Nephron progenitor cell (in vitro differentiated cells): ENCODE measurements around the gene ST6GALNAC3.

Experiments used
- DNase-seq: peaks from one replicate; pipeline ENCODE4 v3.0.0; 2021
- H3K27ac Mint-ChIP-seq: 2 replicates; pipeline ENCODE4 v1.8.0; 2021; ENCODE audit warnings: mild to moderate bottlenecking, moderate library complexity, mixed read lengths
- H3K27me3 Mint-ChIP-seq: 2 replicates; pipeline ENCODE4 v1.8.0; 2021; ENCODE audit warnings: mild to moderate bottlenecking, low read depth, mixed read lengths; ENCODE audit not compliant: poor library complexity
- H3K36me3 Mint-ChIP-seq: 2 replicates; pipeline ENCODE4 v1.8.0; 2021; ENCODE audit warnings: low read depth, mixed read lengths
- H3K4me1 Mint-ChIP-seq: 2 replicates; pipeline ENCODE4 v1.8.0; 2021; ENCODE audit warnings: mixed read lengths
- H3K4me3 Mint-ChIP-seq: 2 replicates; pipeline ENCODE4 v1.8.0; 2021; ENCODE audit warnings: mild to moderate bottlenecking, moderate library complexity, mixed read lengths
- H3K9me3 Mint-ChIP-seq: 2 replicates; pipeline ENCODE4 v1.8.0; 2021; ENCODE audit warnings: mild to moderate bottlenecking, moderate library complexity, mixed read lengths
- TF ChIP-seq, protein P1 (sequence below): fragments of 200-600 bp; sonication (generic); IDR thresholded peaks from 2 replicates; pipeline ENCODE4 v1.5.0; 2021; ENCODE audit warnings: antibody characterized with exemption

Gene ST6GALNAC3

DNA sequence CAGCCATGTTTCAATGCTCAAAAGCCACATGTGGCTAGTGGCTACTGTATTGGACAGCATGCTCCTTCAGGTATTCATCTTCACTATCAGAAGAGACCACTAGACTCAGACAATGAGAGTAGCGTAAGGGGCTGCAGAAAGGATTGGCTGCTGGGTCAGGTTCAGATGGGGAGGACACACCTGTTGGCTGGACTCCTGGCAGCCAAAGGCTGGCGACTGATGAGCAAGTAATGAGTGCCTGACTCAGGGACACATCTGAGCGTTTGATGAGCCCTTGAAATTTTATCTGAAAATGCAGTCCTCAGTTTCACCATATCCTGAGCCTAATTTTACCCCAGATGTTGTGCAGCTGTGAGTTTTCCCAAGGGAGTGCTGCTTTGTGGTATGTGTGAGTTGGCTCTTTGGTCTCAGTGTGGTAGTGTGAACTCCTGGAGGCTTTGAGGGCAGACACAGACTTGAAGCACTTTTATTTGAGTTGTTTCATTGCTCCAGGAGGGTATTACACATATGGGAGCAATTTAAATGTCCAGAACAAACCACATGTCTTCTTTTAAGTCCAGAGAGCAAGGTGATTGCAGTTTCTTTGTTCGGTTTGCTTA is 9.6 kb downstream of the ST6GALNAC3 start:
- peaks cover 66% of the 10 kb centered on the region for H3K4me1 Mint-ChIP-seq
- TF ChIP-seq, protein P1, sequence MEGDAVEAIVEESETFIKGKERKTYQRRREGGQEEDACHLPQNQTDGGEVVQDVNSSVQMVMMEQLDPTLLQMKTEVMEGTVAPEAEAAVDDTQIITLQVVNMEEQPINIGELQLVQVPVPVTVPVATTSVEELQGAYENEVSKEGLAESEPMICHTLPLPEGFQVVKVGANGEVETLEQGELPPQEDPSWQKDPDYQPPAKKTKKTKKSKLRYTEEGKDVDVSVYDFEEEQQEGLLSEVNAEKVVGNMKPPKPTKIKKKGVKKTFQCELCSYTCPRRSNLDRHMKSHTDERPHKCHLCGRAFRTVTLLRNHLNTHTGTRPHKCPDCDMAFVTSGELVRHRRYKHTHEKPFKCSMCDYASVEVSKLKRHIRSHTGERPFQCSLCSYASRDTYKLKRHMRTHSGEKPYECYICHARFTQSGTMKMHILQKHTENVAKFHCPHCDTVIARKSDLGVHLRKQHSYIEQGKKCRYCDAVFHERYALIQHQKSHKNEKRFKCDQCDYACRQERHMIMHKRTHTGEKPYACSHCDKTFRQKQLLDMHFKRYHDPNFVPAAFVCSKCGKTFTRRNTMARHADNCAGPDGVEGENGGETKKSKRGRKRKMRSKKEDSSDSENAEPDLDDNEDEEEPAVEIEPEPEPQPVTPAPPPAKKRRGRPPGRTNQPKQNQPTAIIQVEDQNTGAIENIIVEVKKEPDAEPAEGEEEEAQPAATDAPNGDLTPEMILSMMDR, result no peak
- peak overlapping the region; percentile 12 for H3K27ac Mint-ChIP-seq
- no peak overlapping the region for H3K4me3 Mint-ChIP-seq
- peaks cover 3% of the 10 kb centered on the region for H3K27me3 Mint-ChIP-seq
- no peak for DNase-seq
- H3K9me3 Mint-ChIP-seq, result no peaks in the 10 kb centered on the region
- peaks cover 5% of the 10 kb centered on the region for H3K36me3 Mint-ChIP-seq

DNA sequence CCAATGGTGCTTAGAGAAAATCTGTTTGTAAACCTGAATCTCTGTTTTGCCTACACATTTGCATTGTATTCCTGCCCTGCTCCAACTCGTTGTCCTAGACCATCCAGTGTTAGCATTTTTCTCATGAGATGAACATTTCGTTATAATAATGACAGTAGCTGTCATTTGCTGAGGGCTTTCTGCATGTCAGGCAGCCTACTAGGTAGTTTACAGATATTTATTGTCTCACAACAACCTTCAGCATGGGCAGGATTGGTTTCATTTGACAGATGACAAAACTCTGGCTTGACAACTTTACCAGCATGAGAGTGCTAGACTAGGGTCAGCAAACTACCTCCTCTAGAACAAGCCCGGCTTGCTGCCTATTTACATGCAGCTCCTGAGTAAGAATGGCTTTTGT is 10.1 kb downstream of the ST6GALNAC3 start:
- no peak overlapping the region for H3K4me3 Mint-ChIP-seq
- peaks cover 62% of the 10 kb centered on the region for H3K4me1 Mint-ChIP-seq
- DNase-seq, result no peak
- H3K27me3 Mint-ChIP-seq, result peaks cover 3% of the 10 kb centered on the region
- no peak overlapping the region for H3K27ac Mint-ChIP-seq
- H3K36me3 Mint-ChIP-seq, result peaks cover 5% of the 10 kb centered on the region
- no peaks in the 10 kb centered on the region for H3K9me3 Mint-ChIP-seq
- TF ChIP-seq, protein P1, result no peak

DNA sequence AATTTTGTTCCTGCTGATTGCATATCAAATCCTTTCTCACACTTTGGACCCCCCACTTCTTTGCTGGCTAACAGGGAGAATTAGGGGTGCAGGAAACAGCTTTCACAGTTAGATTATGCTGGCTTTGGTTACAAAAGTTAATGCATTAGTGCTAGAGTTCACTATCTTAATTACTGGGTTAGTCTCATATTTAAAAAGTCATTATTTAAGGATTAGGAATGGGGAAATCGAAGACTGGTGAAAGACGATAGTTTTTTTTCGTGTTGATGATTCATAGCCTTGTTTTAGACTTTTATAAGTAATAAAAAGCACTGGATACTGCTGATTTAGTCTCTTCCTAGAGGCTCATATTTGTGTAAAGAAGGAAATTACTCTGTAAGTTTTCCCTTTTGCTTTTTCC is 11.6 kb downstream of the ST6GALNAC3 start:
- H3K36me3 Mint-ChIP-seq, result peaks cover 5% of the 10 kb centered on the region
- no peak overlapping the region for H3K4me3 Mint-ChIP-seq
- no peak overlapping the region for H3K27ac Mint-ChIP-seq
- no peak for DNase-seq
- peaks cover 47% of the 10 kb centered on the region for H3K4me1 Mint-ChIP-seq
- TF ChIP-seq, protein P1, result no peak
- peaks cover 3% of the 10 kb centered on the region for H3K27me3 Mint-ChIP-seq
- no peaks in the 10 kb centered on the region for H3K9me3 Mint-ChIP-seq

DNA sequence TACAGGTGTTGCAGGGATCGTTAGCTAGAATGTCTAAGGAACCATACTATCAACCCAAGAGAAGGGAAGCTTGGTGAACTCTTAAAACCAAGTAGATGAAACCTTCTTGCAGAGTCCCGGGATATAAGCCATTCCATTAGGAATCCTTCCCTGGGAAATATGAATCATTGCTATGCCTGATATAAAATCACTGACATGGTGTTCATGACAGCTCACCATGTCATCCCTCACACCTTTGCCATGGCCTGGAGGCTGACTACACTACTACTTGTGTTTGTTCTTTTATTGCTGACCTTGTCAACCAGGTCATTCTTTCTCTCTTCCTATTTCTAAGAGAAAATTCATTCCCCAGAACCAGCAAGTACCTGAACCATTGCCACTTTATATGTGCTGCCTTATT is 12.1 kb downstream of the ST6GALNAC3 start:
- peaks cover 5% of the 10 kb centered on the region for H3K36me3 Mint-ChIP-seq
- no peaks in the 10 kb centered on the region for H3K9me3 Mint-ChIP-seq
- TF ChIP-seq, protein P1, result no peak
- H3K27me3 Mint-ChIP-seq, result peaks cover 3% of the 10 kb centered on the region
- no peak overlapping the region for H3K4me3 Mint-ChIP-seq
- DNase-seq, result no peak
- H3K27ac Mint-ChIP-seq, result no peak overlapping the region
- H3K4me1 Mint-ChIP-seq, result peaks cover 42% of the 10 kb centered on the region

DNA sequence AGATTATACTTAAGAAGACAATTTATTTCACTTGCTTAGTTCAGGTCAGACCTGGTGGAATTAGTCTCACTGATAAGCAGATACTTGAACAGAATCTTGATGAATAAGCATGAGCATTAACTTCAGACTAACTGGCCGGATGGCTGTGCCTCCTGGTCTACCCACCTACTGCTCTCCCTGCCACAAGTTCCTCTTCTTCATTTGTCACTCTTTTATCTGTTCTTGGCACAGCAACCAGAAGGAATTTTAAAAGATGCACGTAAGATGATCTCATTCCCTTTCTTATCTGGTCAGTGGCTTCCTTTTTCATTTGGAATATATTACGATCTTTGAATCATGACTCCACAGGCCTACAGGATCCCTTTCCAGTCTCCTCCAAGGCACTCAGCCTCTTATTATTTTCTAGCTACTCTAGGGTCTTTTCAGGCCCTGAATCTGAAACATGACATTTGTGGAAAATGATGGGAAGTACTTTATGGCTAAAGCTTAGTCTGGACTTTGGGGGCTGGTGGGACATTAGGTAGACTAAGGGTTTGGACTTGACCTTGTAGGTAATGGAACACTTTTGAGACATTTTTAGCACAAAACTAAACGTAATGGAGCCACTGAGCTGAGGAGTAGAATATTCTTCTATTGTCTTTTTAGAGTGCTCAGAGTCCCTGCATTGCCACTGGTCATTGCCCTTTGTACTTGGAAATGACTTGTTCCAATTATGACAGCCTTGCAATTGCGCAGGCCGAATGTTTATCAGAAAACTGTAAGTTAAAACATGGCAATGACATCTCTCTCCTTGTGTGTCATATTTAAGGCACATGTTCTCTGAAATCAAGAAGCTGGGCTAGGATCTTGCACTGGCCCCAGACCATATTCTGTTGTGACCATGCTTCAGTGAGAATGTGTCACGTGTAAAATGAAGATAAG is 16.0 kb downstream of the ST6GALNAC3 start:
- Mint-ChIP-seq H3K27ac (peak overlapping the region; percentile 13), H3K4me3 (no peak overlapping the region), H3K36me3 (peaks cover 5% of the 10 kb centered on the region), H3K4me1 (peaks cover 36% of the 10 kb centered on the region), H3K9me3 (no peaks in the 10 kb centered on the region), H3K27me3 (peaks cover 3% of the 10 kb centered on the region)
- TF ChIP-seq, protein P1, result no peak
- DNase-seq, result no peak
